ENCODE measurements around the gene CHRDL2.

DNA sequence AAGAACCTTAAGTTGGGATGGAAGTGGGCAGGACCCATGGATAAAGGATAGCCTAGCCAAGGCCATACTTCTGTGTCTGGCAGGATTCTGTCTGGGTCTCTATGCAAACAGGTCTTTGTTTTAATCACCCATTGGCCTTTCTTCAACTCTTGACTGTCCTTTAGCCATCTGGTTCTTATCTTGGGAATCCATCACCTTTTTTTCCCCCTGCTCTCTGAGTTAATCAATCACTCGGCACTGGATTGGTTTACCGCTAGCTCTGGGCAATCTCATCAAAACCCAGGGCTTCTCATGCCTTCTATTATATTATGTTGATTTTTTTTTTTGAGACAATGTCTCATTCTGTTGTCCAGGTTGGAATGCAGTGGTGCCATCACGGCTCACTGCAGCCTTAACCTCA, 15.6 kb upstream of the CHRDL2 start:
- TF ChIP-seq, protein P1, sequence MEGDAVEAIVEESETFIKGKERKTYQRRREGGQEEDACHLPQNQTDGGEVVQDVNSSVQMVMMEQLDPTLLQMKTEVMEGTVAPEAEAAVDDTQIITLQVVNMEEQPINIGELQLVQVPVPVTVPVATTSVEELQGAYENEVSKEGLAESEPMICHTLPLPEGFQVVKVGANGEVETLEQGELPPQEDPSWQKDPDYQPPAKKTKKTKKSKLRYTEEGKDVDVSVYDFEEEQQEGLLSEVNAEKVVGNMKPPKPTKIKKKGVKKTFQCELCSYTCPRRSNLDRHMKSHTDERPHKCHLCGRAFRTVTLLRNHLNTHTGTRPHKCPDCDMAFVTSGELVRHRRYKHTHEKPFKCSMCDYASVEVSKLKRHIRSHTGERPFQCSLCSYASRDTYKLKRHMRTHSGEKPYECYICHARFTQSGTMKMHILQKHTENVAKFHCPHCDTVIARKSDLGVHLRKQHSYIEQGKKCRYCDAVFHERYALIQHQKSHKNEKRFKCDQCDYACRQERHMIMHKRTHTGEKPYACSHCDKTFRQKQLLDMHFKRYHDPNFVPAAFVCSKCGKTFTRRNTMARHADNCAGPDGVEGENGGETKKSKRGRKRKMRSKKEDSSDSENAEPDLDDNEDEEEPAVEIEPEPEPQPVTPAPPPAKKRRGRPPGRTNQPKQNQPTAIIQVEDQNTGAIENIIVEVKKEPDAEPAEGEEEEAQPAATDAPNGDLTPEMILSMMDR (IDR thresholded peaks at IDR 0.05 in 2 of 3, conservative IDR thresholded peaks at IDR 0.05 in 1 of 3; ENCODE audit: borderline replicate concordance in 1 of 3, insufficient read depth in 1 of 3, low read depth in 2 of 3, low read length in 2 of 3) = no peak
- TF ChIP-seq POLR2AphosphoS5 (IDR thresholded peaks at IDR 0.05; ENCODE audit: low read depth, low read length) = no peak
- TF ChIP-seq POLR2A (IDR thresholded peaks at IDR 0.05; ENCODE audit: borderline replicate concordance, extremely low read depth, insufficient read depth, insufficient read length) = no peak
- no peak for TF ChIP-seq SP1 (IDR thresholded peaks at IDR 0.05; ENCODE audit: low read depth)
- TF ChIP-seq JUND (IDR thresholded peaks at IDR 0.05) = no peak
- no peak for TF ChIP-seq EZH2phosphoT487 (IDR thresholded peaks at IDR 0.05; ENCODE audit: borderline replicate concordance)
- TF ChIP-seq, protein P2, sequence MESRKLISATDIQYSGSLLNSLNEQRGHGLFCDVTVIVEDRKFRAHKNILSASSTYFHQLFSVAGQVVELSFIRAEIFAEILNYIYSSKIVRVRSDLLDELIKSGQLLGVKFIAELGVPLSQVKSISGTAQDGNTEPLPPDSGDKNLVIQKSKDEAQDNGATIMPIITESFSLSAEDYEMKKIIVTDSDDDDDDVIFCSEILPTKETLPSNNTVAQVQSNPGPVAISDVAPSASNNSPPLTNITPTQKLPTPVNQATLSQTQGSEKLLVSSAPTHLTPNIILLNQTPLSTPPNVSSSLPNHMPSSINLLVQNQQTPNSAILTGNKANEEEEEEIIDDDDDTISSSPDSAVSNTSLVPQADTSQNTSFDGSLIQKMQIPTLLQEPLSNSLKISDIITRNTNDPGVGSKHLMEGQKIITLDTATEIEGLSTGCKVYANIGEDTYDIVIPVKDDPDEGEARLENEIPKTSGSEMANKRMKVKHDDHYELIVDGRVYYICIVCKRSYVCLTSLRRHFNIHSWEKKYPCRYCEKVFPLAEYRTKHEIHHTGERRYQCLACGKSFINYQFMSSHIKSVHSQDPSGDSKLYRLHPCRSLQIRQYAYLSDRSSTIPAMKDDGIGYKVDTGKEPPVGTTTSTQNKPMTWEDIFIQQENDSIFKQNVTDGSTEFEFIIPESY (IDR thresholded peaks at IDR 0.05; ENCODE audit: extremely low read depth, insufficient replicate concordance, low read length) = no peak
- no peak for TF ChIP-seq ELF1 (IDR thresholded peaks at IDR 0.05; ENCODE audit: borderline replicate concordance, low read depth)
- no peak for TF ChIP-seq ZNF274 (IDR thresholded peaks at IDR 0.05; ENCODE audit: low read depth, low read length)
- no peak for TF ChIP-seq TCF7L2 (IDR thresholded peaks at IDR 0.05; ENCODE audit: borderline replicate concordance, extremely low read depth, insufficient read depth, insufficient read length)

Measured in HCT116 (cell line).